GM19324 (cell line): ENCODE results near the gene DEFB113.

ENCODE experiments used
- ATAC-seq: cut with Tn5 transposase; IDR thresholded peaks from one replicate; pipeline ENCODE4 v1.9.1; 2021; ENCODE audit warnings: mild to moderate bottlenecking, moderate library complexity; ENCODE audit not compliant: unreplicated experiment, low FRiP score

DEFB113 gene

GRCh38 chr6:49937811-49938210 lies 31.6 kb downstream of the DEFB113 start:
- no peak for ATAC-seq

DNA sequence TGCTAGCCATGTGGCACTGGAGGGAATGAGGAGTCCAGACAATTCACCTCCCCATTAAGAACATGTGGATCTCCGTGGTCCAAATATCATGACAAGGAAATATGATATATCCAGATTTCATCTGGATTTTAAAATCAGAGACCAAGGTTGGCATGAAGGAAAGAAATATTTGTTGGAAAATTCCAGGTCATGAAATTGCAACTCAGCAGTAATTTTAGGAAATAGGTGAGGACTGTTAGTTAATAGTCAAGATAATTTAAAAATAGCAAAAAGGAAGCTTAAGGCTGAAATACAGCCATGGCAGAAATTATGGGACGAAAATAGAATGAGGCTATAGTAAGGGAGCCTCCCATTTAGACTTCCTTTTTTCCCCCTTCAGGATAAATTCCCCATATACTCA lies 32.4 kb downstream of the DEFB113 start:
- ATAC-seq, result no peak

- no peak for ATAC-seq
Observed at GRCh38 chr6:49935387-49935786, 34.0 kb downstream of the DEFB113 start.

- ATAC-seq, result no peak
Observed at GRCh38 chr6:49934770-49935169, 34.7 kb downstream of the DEFB113 start.

GRCh38 chr6:49933526-49933925 lies 35.9 kb downstream of the DEFB113 start:
- ATAC-seq, result no peak

DNA sequence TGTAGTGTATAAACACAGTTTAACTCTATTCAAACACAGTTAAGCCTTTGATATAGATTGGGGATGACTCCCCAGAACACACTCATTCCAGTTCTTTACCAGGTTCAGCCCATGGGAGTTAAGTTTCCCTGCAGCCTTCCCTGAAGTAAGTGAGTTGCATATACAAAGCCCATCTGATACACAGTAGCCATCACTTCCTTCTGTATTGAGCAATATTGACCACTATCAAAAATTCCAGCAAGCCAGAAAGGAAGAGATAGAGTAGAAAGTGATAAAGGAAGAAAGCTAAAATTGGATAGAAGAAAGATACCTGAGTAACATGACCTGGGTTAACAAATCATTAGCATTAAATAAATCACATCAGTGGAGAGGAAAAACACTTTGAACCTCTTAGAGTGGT lies 40.1 kb downstream of the DEFB113 start:
- no peak for ATAC-seq

DNA sequence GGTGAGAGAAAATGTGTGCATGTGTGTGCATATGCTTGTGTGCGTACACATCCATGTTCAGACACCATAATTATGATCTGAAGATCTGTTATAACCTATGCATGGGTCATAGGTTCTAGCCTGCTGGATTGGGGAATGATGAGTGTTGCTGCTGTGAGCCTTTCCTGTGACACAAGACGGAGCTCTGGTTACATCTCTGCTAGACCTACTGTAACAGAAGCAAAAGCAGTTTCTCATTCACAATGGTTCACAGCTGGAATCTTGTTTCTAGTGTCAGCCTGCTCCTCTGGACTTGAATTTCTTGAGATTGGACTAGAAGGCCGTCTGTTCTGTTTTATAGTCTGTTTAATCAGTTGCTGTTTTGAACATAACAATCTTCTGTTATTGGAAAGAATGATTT lies 45.6 kb downstream of the DEFB113 start:
- ATAC-seq, result no peak

DNA sequence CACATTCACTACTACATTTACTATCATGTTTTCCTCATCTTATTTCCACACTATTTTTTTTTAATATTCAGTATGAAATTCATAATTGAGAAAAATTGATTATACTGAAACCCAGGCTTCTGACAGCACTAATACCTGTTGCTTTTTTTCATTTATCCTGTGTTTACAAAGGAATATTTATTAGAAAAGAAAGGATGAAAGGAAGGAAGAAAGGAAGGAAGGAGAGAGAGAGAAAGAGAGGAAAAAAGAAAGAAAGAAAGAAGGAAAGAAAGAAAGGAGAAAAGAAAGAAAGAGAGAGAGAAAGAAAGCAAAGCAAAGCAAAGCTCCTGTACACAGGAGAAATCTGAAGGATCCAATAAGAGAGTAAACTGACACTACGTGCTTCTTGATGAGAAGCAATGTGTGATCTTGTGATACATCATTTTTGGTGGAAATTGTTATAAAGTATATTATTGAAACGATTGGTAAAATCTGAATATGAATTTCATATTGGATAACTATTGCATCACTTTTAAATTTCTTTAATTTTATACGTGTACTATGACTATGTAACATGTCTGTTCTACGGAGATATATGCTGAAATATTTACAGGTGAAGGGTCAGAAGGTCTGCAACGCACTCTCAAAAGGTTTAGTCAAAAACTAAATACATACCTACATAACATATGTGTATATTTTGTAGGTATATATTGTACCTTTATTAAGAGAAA lies 49.3 kb downstream of the DEFB113 start:
- no peak for ATAC-seq

DNA sequence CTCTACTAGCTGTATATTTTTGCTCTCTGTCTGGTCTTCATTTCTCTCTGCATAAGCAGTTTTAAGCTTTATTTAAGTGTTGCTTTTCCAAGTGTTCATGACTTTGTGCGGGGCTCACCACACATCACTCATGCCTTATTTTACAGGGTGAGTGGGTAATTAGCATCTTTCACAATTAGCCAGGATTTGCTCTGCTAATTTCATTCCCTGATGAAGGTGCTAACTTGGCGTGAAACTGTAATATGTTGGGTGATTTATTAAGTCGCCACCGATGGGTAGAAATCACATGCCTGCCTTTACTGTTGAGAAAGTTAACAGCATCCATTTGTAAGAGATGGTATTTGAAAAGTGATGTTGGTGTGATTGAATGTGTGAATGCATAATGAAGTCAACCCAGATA lies 50.2 kb downstream of the DEFB113 start:
- no peak for ATAC-seq

GRCh38 chr6:49918787-49919186 lies 50.6 kb downstream of the DEFB113 start:
- ATAC-seq, result no peak
